PC-3 (cell line): ENCODE results near the gene ITIH5. TPM values are rescaled to one million over a fixed set of nuclear protein-coding genes. Genes with fewer than 3 reads are reported as not detected.

Experiments
- ATAC-seq: fragments of 200-7000 bp; cut with Tn5 transposase; 2 replicates; pipeline ENCODE4 v1.9.1; 2020; ENCODE audit warnings: mild to moderate bottlenecking, moderate library complexity
- BruUV-seq: library from RNA; stranded (reverse); fragments of 400-500 nt; replicated peaks from 2 replicates; lab custom pipeline; 2021; lab: Mats Ljungman, UMichigan
- CTCF ChIA-PET: fragments of 300-600 bp; sonication (Branson Sonifier 250); formaldehyde crosslinking; loops from one replicate; lab custom pipeline; 2022; ENCODE audit warnings: antibody characterized with exemption; lab: Charles Lee
- POLR2A ChIA-PET: fragments of 300-600 bp; sonication (Branson Sonifier 250); formaldehyde crosslinking; loops from one replicate; lab custom pipeline; 2022; ENCODE audit warnings: antibody characterized with exemption; ENCODE audit not compliant: unreplicated experiment; lab: Charles Lee
- DNase-seq: peaks from one replicate; pipeline ENCODE4 v3.0.0-alpha.2; 2015
- H2AFZ ChIP-seq: fragments of 300-600 bp; sonication (generic); 2 replicates; pipeline ENCODE4 v1.6.0; 2016; ENCODE audit warnings: antibody characterized with exemption, low read length
- H3F3A ChIP-seq: fragments of 300-600 bp; sonication (generic); one replicate; pipeline ENCODE4 v1.6.0; 2017; ENCODE audit warnings: antibody characterized with exemption, low read length, control low read depth, mild to moderate bottlenecking; ENCODE audit not compliant: unreplicated experiment
- H3K27ac ChIP-seq: fragments of 300-600 bp; sonication (generic); 2 replicates; pipeline ENCODE4 v1.5.1; 2016; ENCODE audit warnings: mild to moderate bottlenecking, low read length
- H3K27me3 ChIP-seq: fragments of 300-600 bp; sonication (generic); 2 replicates; pipeline ENCODE4 v1.6.1; 2016; ENCODE audit warnings: low read length, mixed read lengths
- H3K36me3 ChIP-seq: fragments of 300-600 bp; sonication (generic); 2 replicates; pipeline ENCODE4 v1.6.1; 2016; ENCODE audit warnings: low read depth, mixed run types, low read length, mixed read lengths
- H3K4me1 ChIP-seq: fragments of 300-600 bp; sonication (generic); 2 replicates; pipeline ENCODE4 v1.5.1; 2016; ENCODE audit warnings: low read length; ENCODE audit not compliant: insufficient read depth
- H3K4me2 ChIP-seq: fragments of 300-600 bp; sonication (generic); 2 replicates; pipeline ENCODE4 v1.6.0; 2016; ENCODE audit warnings: low read length
- H3K4me3 ChIP-seq: fragments of 300-600 bp; sonication (generic); 2 replicates; pipeline ENCODE4 v1.5.1; 2016; ENCODE audit warnings: mild to moderate bottlenecking, low read length, mixed read lengths
- H3K79me2 ChIP-seq: fragments of 300-600 bp; sonication (generic); 2 replicates; pipeline ENCODE4 v1.6.1; 2017; ENCODE audit warnings: low read length, mixed read lengths
- H3K9ac ChIP-seq: fragments of 300-600 bp; sonication (generic); 2 replicates; pipeline ENCODE4 v1.6.0; 2016; ENCODE audit warnings: mild to moderate bottlenecking, low read length
- H3K9me2 ChIP-seq: fragments of 300-600 bp; sonication (generic); replicated peaks from 2 replicates; pipeline ENCODE4 v1.6.1; 2016; ENCODE audit warnings: mixed run types, low read length, mixed read lengths
- H3K9me3 ChIP-seq: fragments of 300-600 bp; sonication (generic); 2 replicates; pipeline ENCODE4 v1.6.1; 2016; ENCODE audit warnings: low read length, mixed read lengths
- H4K20me1 ChIP-seq: fragments of 300-600 bp; sonication (generic); 2 replicates; pipeline ENCODE4 v1.6.1; 2016; ENCODE audit warnings: low read length, mixed read lengths
- EZH2 ChIP-seq: fragments of 300-600 bp; sonication (generic); IDR thresholded peaks from one replicate; pipeline ENCODE4 v1.6.1; 2017; ENCODE audit warnings: antibody characterized with exemption, mild to moderate bottlenecking, low read length; ENCODE audit not compliant: unreplicated experiment
- EZH2phosphoT487 ChIP-seq: fragments of 300-600 bp; sonication (generic); IDR thresholded peaks from 2 replicates; pipeline ENCODE4 v1.6.1; 2018; ENCODE audit warnings: mild to moderate bottlenecking, antibody characterized with exemption, low read length, borderline replicate concordance
- intact Hi-C: fragments of 100-400 bp; cut with micrococcal nuclease; formaldehyde crosslinking; loops from 2 replicates; pipeline ENCODE4 v1.9.0; 2023
- total RNA-seq: library from RNA; depleted of rRNA; stranded (reverse); fragments of >200 nt; gene quantifications from 2 replicates; pipeline ENCODE4 v1.2.3, GENCODE V29; 2014
- TF ChIP-seq, protein P1 (sequence below): fragments of 300-600 bp; sonication (generic); conservative IDR thresholded peaks from 2 replicates; pipeline ENCODE4 v1.5.1; 2017; ENCODE audit warnings: antibody characterized with exemption, low read depth, mild to moderate bottlenecking, low read length

Gene ITIH5
- total RNA-seq, 1 experiment from 2014 or later: not detected

- ATAC-seq (no peak), DNase-seq (no peak)
- no peaks in the 10 kb centered on the region for H3K9me3 ChIP-seq
- H4K20me1 ChIP-seq: no peaks in the 10 kb centered on the region
- H3K27me3 ChIP-seq: peaks cover 16% of the 10 kb centered on the region
- no peak overlapping the region for H2AFZ ChIP-seq
- H3K36me3 ChIP-seq: no peaks in the 10 kb centered on the region
- intact Hi-C loops: no loop called here
- no peak overlapping the region for H3K4me3 ChIP-seq
- POLR2A ChIA-PET: interaction anchor here (0.5 kb wide), 1 partner anchor 48 kb away, joined by 3 read pairs; no protein-coding TSS in a partner anchor
- TF ChIP-seq EZH2phosphoT487: no peak
- TF ChIP-seq, protein P1, sequence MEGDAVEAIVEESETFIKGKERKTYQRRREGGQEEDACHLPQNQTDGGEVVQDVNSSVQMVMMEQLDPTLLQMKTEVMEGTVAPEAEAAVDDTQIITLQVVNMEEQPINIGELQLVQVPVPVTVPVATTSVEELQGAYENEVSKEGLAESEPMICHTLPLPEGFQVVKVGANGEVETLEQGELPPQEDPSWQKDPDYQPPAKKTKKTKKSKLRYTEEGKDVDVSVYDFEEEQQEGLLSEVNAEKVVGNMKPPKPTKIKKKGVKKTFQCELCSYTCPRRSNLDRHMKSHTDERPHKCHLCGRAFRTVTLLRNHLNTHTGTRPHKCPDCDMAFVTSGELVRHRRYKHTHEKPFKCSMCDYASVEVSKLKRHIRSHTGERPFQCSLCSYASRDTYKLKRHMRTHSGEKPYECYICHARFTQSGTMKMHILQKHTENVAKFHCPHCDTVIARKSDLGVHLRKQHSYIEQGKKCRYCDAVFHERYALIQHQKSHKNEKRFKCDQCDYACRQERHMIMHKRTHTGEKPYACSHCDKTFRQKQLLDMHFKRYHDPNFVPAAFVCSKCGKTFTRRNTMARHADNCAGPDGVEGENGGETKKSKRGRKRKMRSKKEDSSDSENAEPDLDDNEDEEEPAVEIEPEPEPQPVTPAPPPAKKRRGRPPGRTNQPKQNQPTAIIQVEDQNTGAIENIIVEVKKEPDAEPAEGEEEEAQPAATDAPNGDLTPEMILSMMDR: no peak
- TF ChIP-seq EZH2: no peak
- BruUV-seq: no TSS peak
- CTCF ChIA-PET: no interaction called here
- no peak overlapping the region for H3K4me2 ChIP-seq
- H3K9ac ChIP-seq: no peak overlapping the region
- no peaks in the 10 kb centered on the region for H3K9me2 ChIP-seq
- no peaks in the 10 kb centered on the region for H3F3A ChIP-seq
- H3K79me2 ChIP-seq: no peaks in the 10 kb centered on the region
- H3K4me1 ChIP-seq: no peaks in the 10 kb centered on the region
- H3K27ac ChIP-seq: no peak overlapping the region
Measured at GRCh38 chr10:7571981-7572380, 94.8 kb downstream of the ITIH5 start.

GRCh38 chr10:7567911-7568620 is 98.7 kb downstream of the ITIH5 start:
- Histone ChIP-seq H3K9me3 (no peaks in the 10 kb centered on the region), H4K20me1 (no peaks in the 10 kb centered on the region), H3K4me1 (no peaks in the 10 kb centered on the region), H3F3A (no peaks in the 10 kb centered on the region), H3K27me3 (0 out of 2 replicates have a peak, but pooled peaks cover 5% of the 10 kb centered on the region), H3K9me2 (no peaks in the 10 kb centered on the region), H3K36me3 (no peaks in the 10 kb centered on the region), H3K27ac (no peak overlapping the region), H3K79me2 (no peaks in the 10 kb centered on the region), H3K4me3 (no peak overlapping the region), H3K9ac (no peak overlapping the region), H2AFZ (no peak overlapping the region), H3K4me2 (no peak overlapping the region)
- DNase-seq: no peak
- no TSS peak for BruUV-seq
- POLR2A ChIA-PET: no interaction called here
- ATAC-seq: no peak
- TF ChIP-seq EZH2phosphoT487: no peak
- TF ChIP-seq, protein P1: no peak
- no peak for TF ChIP-seq EZH2
- intact Hi-C loops: no loop called here
- CTCF ChIA-PET: no interaction called here

DNA sequence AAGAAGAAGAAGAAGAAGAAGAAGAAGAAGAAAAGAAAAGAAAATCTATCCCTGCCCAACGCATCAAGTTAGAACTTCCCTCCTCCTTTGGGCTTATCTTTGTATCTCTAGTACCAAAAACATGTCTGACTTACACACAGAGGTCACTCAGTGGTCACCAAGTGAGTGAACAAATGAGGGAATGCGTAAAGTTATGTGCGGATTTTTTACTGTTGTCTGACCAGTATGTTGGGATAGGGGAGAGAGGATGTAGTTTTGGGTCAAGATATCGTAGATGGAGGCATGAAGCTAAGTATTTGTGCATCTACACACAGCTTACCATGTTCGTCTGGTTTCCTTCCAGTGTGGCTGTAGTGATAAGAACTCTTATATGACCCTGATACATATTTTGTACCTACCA is 99.9 kb downstream of the ITIH5 start:
- H3K79me2 ChIP-seq: no peaks in the 10 kb centered on the region
- no peaks in the 10 kb centered on the region for H4K20me1 ChIP-seq
- H2AFZ ChIP-seq: no peak overlapping the region
- intact Hi-C loops: no loop called here
- ChIA-PET CTCF (no interaction called here), POLR2A (no interaction called here)
- H3K4me2 ChIP-seq: no peak overlapping the region
- no peak overlapping the region for H3K9ac ChIP-seq
- ATAC-seq (no peak), DNase-seq (no peak)
- 0 out of 2 replicates have a peak, but pooled peaks cover 7% of the 10 kb centered on the region for H3K27me3 ChIP-seq
- TF ChIP-seq EZH2phosphoT487 (no peak), EZH2 (no peak)
- TF ChIP-seq, protein P1: no peak
- H3K4me3 ChIP-seq: no peak overlapping the region
- no peaks in the 10 kb centered on the region for H3F3A ChIP-seq
- H3K4me1 ChIP-seq: no peaks in the 10 kb centered on the region
- no peak overlapping the region for H3K27ac ChIP-seq
- no peaks in the 10 kb centered on the region for H3K9me3 ChIP-seq
- no peaks in the 10 kb centered on the region for H3K9me2 ChIP-seq
- no peaks in the 10 kb centered on the region for H3K36me3 ChIP-seq
- BruUV-seq: no TSS peak
